Tibial nerve (tissue), 3 donors: Measurements from ENCODE around the gene JMJD7.

Experiments used
- CTCF ChIP-seq, 5 experiments: fragments of 200-600 bp in 3 of 5; fragments of 450-650 bp in 2 of 5; sonication (generic) in 3 of 5; IDR thresholded peaks; one replicate each; pipeline ENCODE4 v1.5.1; 2016 to 2019; ENCODE audit warnings: antibody characterized with exemption in 5 of 5, mild to moderate bottlenecking in 3 of 5, moderate library complexity in 2 of 5
- POLR2A ChIP-seq, 2 donors: fragments of 450-650 bp; IDR thresholded peaks; one replicate each; pipeline ENCODE4 v1.6.1; 2017; ENCODE audit warnings: antibody characterized with exemption in 2 of 2, mild to moderate bottlenecking in 2 of 2, moderate library complexity in 2 of 2

- no peak for TF ChIP-seq CTCF (IDR thresholded peaks at IDR 0.05)
- no peak for TF ChIP-seq POLR2A (IDR thresholded peaks at IDR 0.05)
Measured at GRCh38 chr15:41780266-41780665, 47.6 kb upstream of the JMJD7 start.
